HG03025 (cell line): Measurements from ENCODE around the gene ITGAE.

Source experiments
- ATAC-seq: cut with Tn5 transposase; IDR thresholded peaks from one replicate; pipeline ENCODE4 v1.9.1; 2021; ENCODE audit warnings: mild to moderate bottlenecking, moderate library complexity; ENCODE audit not compliant: unreplicated experiment, low FRiP score

ITGAE gene

GRCh38 chr17:3699951-3700350, 101.0 kb downstream of the ITGAE start:
- ATAC-seq, result no peak

- no peak for ATAC-seq
These were observed 102.8 kb downstream of the ITGAE start for GRCh38 chr17:3698139-3698538.

GRCh38 chr17:3697103-3697476, 103.9 kb downstream of the ITGAE start:
- ATAC-seq, result no peak

- ATAC-seq, result no peak
These were observed 105.1 kb downstream of the ITGAE start, which contains the start of gene P2RX5 for GRCh38 chr17:3695723-3696411. Gene P2RX5, minus strand, starts transcription at chr17:3696155. Its CDS starts 150 bp downstream, at chr17:3696005.

GRCh38 chr17:3695129-3695722, 105.8 kb downstream of the ITGAE start:
- ATAC-seq, result no peak

GRCh38 chr17:3693829-3694231, 107.2 kb downstream of the ITGAE start:
- no peak for ATAC-seq

GRCh38 chr17:3693141-3693540, 107.8 kb downstream of the ITGAE start:
- ATAC-seq, result no peak

- no peak for ATAC-seq
These were observed 108.6 kb downstream of the ITGAE start for GRCh38 chr17:3692346-3692745.

GRCh38 chr17:3691617-3692067, 109.3 kb downstream of the ITGAE start:
- no peak for ATAC-seq

- no peak for ATAC-seq
These were observed 110.8 kb downstream of the ITGAE start for GRCh38 chr17:3690094-3690715.

- no peak for ATAC-seq
These were observed 111.5 kb downstream of the ITGAE start for GRCh38 chr17:3689262-3690093.

- ATAC-seq, result no peak
These were observed 112.1 kb downstream of the ITGAE start for GRCh38 chr17:3688852-3689261.

- ATAC-seq, result no peak
These were observed 112.9 kb downstream of the ITGAE start for GRCh38 chr17:3688027-3688553.

GRCh38 chr17:3685174-3685573, 115.8 kb downstream of the ITGAE start:
- no peak for ATAC-seq

GRCh38 chr17:3683054-3683511, 117.9 kb downstream of the ITGAE start:
- no peak for ATAC-seq

- no peak for ATAC-seq
These were observed 119.0 kb downstream of the ITGAE start for GRCh38 chr17:3682033-3682432.

GRCh38 chr17:3681565-3681964, 119.4 kb downstream of the ITGAE start:
- no peak for ATAC-seq

GRCh38 chr17:3681057-3681456, 119.9 kb downstream of the ITGAE start:
- ATAC-seq, result no peak

- ATAC-seq, result no peak
These were observed 121.4 kb downstream of the ITGAE start for GRCh38 chr17:3679531-3680126.
